Liver (tissue), 9 donors: ENCODE measurements around the gene PPFIBP1. TPM values are rescaled to one million over a fixed set of nuclear protein-coding genes. Genes with fewer than 3 reads are reported as not detected.

ENCODE experiments used
- DNase-seq: peaks from one replicate; pipeline ENCODE4 v3.0.0-alpha.2; 2017; ENCODE audit warnings: low spot score
- H3K27ac ChIP-seq, 2 donors: one replicate each; pipeline ENCODE4 v1.7.0; 2013; ENCODE audit warnings: inconsistent platforms in 2 of 2, low read length in 2 of 2, control low read depth in 1 of 2, low read depth in 1 of 2, mild to moderate bottlenecking in 1 of 2
- H3K27me3 ChIP-seq, 4 donors: one replicate each; pipeline versions ENCODE4 v1.6.1 to v1.7.0; 2013; ENCODE audit warnings: low read length in 3 of 4, inconsistent platforms in 1 of 4, mild to moderate bottlenecking in 1 of 4, moderate library complexity in 1 of 4; ENCODE audit not compliant: control insufficient read depth in 4 of 4, insufficient read depth in 4 of 4
- H3K36me3 ChIP-seq, 4 donors: one replicate each; pipeline versions ENCODE4 v1.6.1 to v1.7.0; 2013; ENCODE audit warnings: low read length in 3 of 4, mild to moderate bottlenecking in 3 of 4, low read depth in 1 of 4, moderate library complexity in 1 of 4; ENCODE audit not compliant: control insufficient read depth in 4 of 4, insufficient read depth in 3 of 4
- H3K4me1 ChIP-seq, 4 donors: one replicate each; pipeline versions ENCODE4 v1.6.1 to v1.7.0; 2013; ENCODE audit warnings: low read length in 3 of 4, mild to moderate bottlenecking in 3 of 4, moderate library complexity in 1 of 4; ENCODE audit not compliant: control insufficient read depth in 4 of 4, insufficient read depth in 4 of 4
- H3K4me3 ChIP-seq, 3 donors: one replicate each; pipeline versions ENCODE4 v1.6.1 to v1.7.0; 2013; ENCODE audit warnings: low read length in 3 of 3, control low read depth in 1 of 3, low read depth in 1 of 3, mild to moderate bottlenecking in 1 of 3
- H3K9ac ChIP-seq, 2 donors: one replicate each; pipeline ENCODE4 v1.7.0; 2013; ENCODE audit warnings: low read length in 2 of 2, mild to moderate bottlenecking in 2 of 2, moderate library complexity in 2 of 2, control low read depth in 1 of 2, low read depth in 1 of 2
- H3K9me3 ChIP-seq, 4 donors: one replicate each; pipeline versions ENCODE4 v1.6.1 to v1.7.0; 2013; ENCODE audit warnings: low read length in 3 of 4; ENCODE audit not compliant: control insufficient read depth in 4 of 4
- ATF3 ChIP-seq: IDR thresholded peaks from 2 replicates; pipeline ENCODE4 v1.6.1; 2016; ENCODE audit warnings: antibody characterized with exemption
- CTCF ChIP-seq: fragments of 150-350 bp; IDR thresholded peaks from 2 replicates; pipeline ENCODE4 v1.5.1; 2017; ENCODE audit warnings: improper control_type of control experiment, low read depth, low read length; ENCODE audit not compliant: missing input control
- FOXA2 ChIP-seq: IDR thresholded peaks from 2 replicates; pipeline ENCODE4 v1.6.1; 2016; ENCODE audit warnings: antibody characterized with exemption
- HNF4G ChIP-seq: IDR thresholded peaks from 2 replicates; pipeline ENCODE4 v1.6.1; 2016; ENCODE audit warnings: antibody characterized with exemption
- JUND ChIP-seq, 2 donors: IDR thresholded peaks; 2 replicates each; pipeline ENCODE4 v1.6.1; 2016; ENCODE audit warnings: antibody characterized with exemption in 2 of 2
- MAX ChIP-seq: IDR thresholded peaks from 2 replicates; pipeline ENCODE4 v1.6.1; 2016; ENCODE audit warnings: antibody characterized with exemption
- NR2F2 ChIP-seq: IDR thresholded peaks from 2 replicates; pipeline ENCODE4 v1.6.1; 2016; ENCODE audit warnings: antibody characterized with exemption
- REST ChIP-seq: IDR thresholded peaks from 2 replicates; pipeline ENCODE4 v1.6.1; 2016; ENCODE audit warnings: antibody characterized with exemption, mild to moderate bottlenecking
- RXRA ChIP-seq, 2 donors: IDR thresholded peaks; 2 replicates each; pipeline ENCODE4 v1.6.1; 2017 to 2018; ENCODE audit warnings: antibody characterized with exemption in 2 of 2, mild to moderate bottlenecking in 1 of 2
- SP1 ChIP-seq: IDR thresholded peaks from 2 replicates; pipeline ENCODE4 v1.6.1; 2018; ENCODE audit warnings: antibody characterized with exemption, mild to moderate bottlenecking
- YY1 ChIP-seq: IDR thresholded peaks from 2 replicates; pipeline ENCODE4 v1.6.1; 2016; ENCODE audit warnings: antibody characterized with exemption, mild to moderate bottlenecking
- ZBTB33 ChIP-seq: IDR thresholded peaks from 2 replicates; pipeline ENCODE4 v1.6.1; 2016; ENCODE audit warnings: antibody characterized with exemption
- WGBS: extraction: QIAGEN DNeasy Blood & Tissue Kit; methylation state at CpG from one replicate; pipeline ENCODE4 v1.1.7; 2013; 5-methylcytosine and 5-hydroxymethylcytosine counted together
- polyA plus RNA-seq, 2 donors: library from polyadenylated mRNA; stranded (reverse) in 1 of 2; unstranded in 1 of 2; fragments of 200-250 nt in 1 of 2; fragments of >200 nt in 1 of 2; fragmentation: Nextera tagmentation in 1 of 2; extraction: Ambion mirVana in 1 of 2; gene quantifications; one replicate each; pipeline versions ENCODE4 v1.2.1 to v1.2.3, GENCODE V29; 2013 to 2015
- total RNA-seq, 2 donors: library from RNA; depleted of rRNA; stranded (reverse); fragments of >200 nt; gene quantifications; one replicate each; pipeline ENCODE4 v1.2.3, GENCODE V29; 2014
- donor health status: healthy.
- donor health status: healthy.
- donor health status: healthy.
- donor health status: healthy.
- donor health status: healthy.

Gene PPFIBP1
- total and polyA plus RNA-seq, 4 donors: 10.5 to 65.8 (median 17.4) TPM

GRCh38 chr12:27549801-27550652 lies 26.0 kb downstream of the PPFIBP1 start (continued):
- TF ChIP-seq ZBTB33 (peak; percentile 50), FOXA2 (peak; percentile 29), JUND (IDR thresholded peaks at IDR 0.05) (no peak), MAX (peak; percentile 78), REST (peak; percentile 94), HNF4G (no peak)

- Histone ChIP-seq H3K27ac (peak overlapping the region; percentile 78 to 90), H3K4me3 (no peak overlapping the region), H3K36me3 (no peaks in the 10 kb centered on the region), H3K9ac (peak overlapping the region; percentile 11 to 21), H3K9me3 (no peaks in the 10 kb centered on the region), H3K4me1 (peaks cover 27 to 77% (median 60%) of the 10 kb centered on the region in 4 donors), H3K27me3 (no peaks in the 10 kb centered on the region)
- no peak for DNase-seq
- no peak for TF ChIP-seq NR2F2
- no peak for TF ChIP-seq HNF4G
- no peak for TF ChIP-seq RXRA (IDR thresholded peaks at IDR 0.05)
- no peak for TF ChIP-seq YY1
- no peak for TF ChIP-seq ATF3
- TF ChIP-seq JUND (IDR thresholded peaks at IDR 0.05): no peak
- TF ChIP-seq SP1: no peak
- TF ChIP-seq CTCF: no peak
- 36% methylated on average over 4 of the region's 4 CpGs for WGBS
These were observed 26.6 kb downstream of the PPFIBP1 start for GRCh38 chr12:27550653-27550975.
